ENCODE measurements around the gene FBXW4.

- TF ChIP-seq ZBTB11 (CRISPR knock-in tag; IDR thresholded peaks at IDR 0.05) (no peak), TAF1 (IDR thresholded peaks at IDR 0.05; ENCODE audit: control insufficient read depth, extremely low read depth, insufficient read depth, low read length, severe bottlenecking) (no peak), ELK3 (CRISPR knock-in tag; IDR thresholded peaks at IDR 0.05) (no peak), SMARCB1 (IDR thresholded peaks at IDR 0.05; ENCODE audit: insufficient read length, low read depth) (no peak), STAT6 (CRISPR knock-in tag; IDR thresholded peaks at IDR 0.05) (no peak), RBM15 (IDR thresholded peaks at IDR 0.05; ENCODE audit: insufficient read depth, low read length) (no peak), CHD4 (IDR thresholded peaks at IDR 0.05; ENCODE audit: insufficient read depth, insufficient replicate concordance, low read depth, low read length, poor library complexity, severe bottlenecking) (no peak), BHLHE40 (IDR thresholded peaks at IDR 0.05; ENCODE audit: low read length) (no peak), EHMT2 (IDR thresholded peaks at IDR 0.05) (no peak), PHB2 (IDR thresholded peaks at IDR 0.05; ENCODE audit: low read depth) (no peak), ZSCAN29 (IDR thresholded peaks at IDR 0.05) (no peak), EZH2 (IDR thresholded peaks at IDR 0.05; ENCODE audit: borderline replicate concordance, low read depth, low read length) (no peak)
Observed at GRCh38 chr10:101618871-101619270, 76.1 kb downstream of the FBXW4 start.

All from K562 (cell line).